Activated CD8-positive, alpha-beta memory T cell treated with anti-CD3 and anti-CD28 coated beads, Interleukin-2, amount 50 U/mL, for 48 hours (primary cell): Measurements from ENCODE around the gene FLRT2.

ENCODE experiments used
- DNase-seq: peaks from one replicate; pipeline ENCODE4 v3.0.0-alpha.2; 2020

The FLRT2 gene, protein sequence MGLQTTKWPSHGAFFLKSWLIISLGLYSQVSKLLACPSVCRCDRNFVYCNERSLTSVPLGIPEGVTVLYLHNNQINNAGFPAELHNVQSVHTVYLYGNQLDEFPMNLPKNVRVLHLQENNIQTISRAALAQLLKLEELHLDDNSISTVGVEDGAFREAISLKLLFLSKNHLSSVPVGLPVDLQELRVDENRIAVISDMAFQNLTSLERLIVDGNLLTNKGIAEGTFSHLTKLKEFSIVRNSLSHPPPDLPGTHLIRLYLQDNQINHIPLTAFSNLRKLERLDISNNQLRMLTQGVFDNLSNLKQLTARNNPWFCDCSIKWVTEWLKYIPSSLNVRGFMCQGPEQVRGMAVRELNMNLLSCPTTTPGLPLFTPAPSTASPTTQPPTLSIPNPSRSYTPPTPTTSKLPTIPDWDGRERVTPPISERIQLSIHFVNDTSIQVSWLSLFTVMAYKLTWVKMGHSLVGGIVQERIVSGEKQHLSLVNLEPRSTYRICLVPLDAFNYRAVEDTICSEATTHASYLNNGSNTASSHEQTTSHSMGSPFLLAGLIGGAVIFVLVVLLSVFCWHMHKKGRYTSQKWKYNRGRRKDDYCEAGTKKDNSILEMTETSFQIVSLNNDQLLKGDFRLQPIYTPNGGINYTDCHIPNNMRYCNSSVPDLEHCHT

GRCh38 chr14:85529803-85530574 lies at the start of gene FLRT2:
FLRT2 (plus strand) TSS chr14:85530144; CDS start chr14:85621515, 91,371 bp downstream.
- no peak for DNase-seq

DNA sequence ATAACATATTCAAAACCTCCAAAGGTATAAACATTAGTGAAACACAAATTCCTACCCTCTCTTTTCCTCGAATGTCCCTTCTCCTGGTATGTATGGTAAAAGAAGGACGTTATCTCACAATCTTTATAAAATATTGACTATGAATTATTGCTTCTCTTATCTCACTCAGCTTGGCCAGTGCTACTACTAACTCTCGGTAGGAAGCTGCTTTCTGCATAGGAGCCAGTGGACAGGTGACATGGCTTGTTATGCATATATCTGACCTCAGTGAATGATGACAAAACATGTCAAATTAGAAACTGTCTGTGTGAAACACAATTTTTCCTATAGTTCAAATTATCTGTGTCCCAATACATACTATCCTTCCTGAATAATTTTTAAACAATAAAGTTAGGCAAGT lies 48.5 kb upstream of the FLRT2 start:
- DNase-seq, result no peak

GRCh38 chr14:85482552-85482951 lies 47.4 kb upstream of the FLRT2 start:
- no peak for DNase-seq

GRCh38 chr14:85483037-85483436 lies 46.9 kb upstream of the FLRT2 start:
- no peak for DNase-seq

DNA sequence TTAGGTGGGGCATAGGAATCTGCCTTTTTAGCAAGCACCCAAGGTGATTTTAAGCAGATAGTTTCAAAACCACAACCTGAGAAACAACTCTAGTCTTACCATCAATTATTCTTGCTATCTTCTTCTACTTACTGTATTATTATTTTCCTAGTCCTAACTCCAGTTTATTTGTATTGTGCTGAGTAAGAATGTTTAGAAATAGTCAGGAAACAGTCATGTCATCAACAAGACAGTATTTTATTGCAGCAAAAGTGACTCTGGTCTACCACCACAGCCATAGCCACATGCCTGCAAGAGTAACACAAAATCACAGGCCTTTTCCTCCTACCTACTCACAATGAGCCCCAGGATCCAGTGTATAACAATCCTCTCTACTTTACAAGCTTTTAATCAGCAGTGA lies 46.3 kb upstream of the FLRT2 start:
- no peak for DNase-seq

DNA sequence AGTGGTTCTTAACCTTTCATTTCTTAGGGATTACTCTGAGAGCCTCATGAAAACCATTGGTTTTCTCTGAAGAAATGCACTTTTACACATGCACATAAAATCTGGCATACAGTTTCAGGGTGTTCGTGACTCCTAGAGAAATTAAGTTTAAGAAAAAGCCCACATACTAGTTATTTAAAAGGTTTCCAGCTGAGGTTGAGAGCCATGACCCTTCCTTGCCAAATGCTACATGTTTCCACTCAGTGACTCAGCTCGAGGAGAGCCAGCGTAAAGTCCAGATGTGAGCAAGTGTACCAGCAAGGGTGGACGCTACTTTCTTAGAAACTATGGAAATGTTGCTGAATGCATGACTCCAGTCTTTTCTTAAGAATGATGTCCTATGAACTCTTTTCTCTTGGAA lies 42.7 kb upstream of the FLRT2 start:
- DNase-seq, result no peak

DNA sequence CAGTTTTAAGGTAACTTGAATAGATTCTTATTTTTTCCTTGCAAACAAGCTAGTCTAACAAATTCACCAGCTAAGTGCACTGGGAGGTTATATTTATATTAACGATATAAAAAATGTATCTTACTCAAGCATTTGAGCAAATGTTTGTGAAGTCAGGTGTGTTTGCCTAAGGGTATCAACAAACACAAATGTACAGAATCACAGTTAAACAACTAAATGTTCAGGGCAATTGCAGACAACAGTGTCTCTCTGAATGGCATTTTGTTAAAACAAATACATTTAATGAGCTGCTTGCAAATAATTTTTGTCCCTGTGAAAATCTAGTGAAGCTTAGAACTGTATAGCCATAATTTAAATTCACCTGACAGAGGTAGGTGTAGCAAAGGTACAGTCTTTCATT lies 28.2 kb upstream of the FLRT2 start:
- DNase-seq, result no peak

- DNase-seq, result no peak
Observed at GRCh38 chr14:85508863-85509262, 21.1 kb upstream of the FLRT2 start.

DNA sequence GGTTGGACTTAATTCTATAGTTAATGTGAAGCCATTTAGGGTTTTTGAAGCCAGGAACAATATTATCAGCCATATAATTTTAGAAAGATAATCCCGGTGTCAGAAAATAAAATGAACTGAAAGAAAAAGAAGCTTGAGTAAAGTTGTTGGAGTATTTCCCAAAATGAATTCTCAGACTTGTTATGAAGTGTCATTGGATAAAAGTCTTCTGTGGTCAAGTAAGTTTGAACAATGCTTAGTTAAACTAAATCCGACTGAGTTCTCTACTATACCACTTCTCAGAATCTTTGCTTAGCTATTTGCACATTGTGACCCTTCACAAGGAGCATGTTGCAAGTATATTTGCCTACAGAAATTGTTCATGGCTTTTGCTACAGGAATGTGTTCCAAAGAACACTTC lies 17.5 kb upstream of the FLRT2 start:
- no peak for DNase-seq

DNA sequence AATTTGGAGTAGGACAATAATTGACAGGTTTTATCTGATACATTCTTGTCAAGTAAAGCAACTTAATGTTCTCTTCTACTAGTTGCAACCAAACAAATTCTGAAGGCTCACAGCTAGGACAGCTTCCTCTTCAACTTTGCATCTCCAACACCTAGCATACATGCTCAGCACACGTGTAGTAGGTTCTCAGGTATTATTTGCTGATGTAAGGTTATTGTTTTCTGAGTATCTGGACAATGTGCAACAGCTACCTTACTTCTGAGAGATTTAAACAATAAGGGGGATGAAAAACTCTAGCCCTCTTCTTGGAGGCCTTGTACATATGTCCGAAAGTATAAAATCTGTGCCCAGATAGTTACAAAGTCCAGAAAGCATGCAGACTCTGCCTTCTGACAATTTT lies 15.5 kb upstream of the FLRT2 start:
- no peak for DNase-seq

DNA sequence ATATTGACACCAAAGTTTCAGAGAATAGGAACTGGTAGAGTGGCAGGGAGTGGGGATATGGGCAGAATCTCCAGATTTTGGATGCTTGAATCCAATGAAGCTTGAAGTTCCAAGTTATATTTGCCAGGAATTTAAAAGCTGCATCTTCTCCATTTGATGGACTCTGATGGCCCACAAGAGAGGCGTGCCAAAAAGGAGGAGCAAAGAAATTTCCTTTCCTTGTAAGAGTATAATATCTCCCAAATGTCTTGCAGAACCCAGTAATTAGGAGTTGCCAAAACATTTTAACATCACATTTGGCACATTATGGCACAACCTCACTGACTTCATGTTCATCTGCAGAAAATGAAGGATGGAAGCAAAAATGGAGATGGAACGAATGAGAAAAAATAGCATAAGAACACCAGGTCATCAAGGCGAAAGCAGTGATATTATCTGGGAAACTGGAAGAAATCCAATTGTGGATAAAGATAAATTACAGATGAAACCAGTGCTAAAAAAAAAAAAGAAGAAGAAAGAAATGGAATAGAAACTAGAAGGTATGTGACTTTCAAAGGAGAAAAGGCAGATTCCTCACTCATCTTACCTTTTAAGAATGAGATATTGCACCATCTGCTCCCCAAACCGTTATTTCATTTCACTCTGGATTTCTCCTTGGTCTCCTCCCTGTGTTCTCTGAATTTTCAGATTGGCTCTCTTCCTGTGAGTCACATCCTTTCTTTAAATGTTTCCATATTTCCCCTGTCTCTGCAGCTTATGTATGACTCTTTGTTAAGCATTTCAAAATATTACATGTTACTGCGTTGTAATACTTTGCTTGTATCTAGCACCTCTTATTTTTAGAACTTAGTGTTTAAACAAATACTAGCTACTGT lies 13.5 kb upstream of the FLRT2 start:
- no peak for DNase-seq

DNA sequence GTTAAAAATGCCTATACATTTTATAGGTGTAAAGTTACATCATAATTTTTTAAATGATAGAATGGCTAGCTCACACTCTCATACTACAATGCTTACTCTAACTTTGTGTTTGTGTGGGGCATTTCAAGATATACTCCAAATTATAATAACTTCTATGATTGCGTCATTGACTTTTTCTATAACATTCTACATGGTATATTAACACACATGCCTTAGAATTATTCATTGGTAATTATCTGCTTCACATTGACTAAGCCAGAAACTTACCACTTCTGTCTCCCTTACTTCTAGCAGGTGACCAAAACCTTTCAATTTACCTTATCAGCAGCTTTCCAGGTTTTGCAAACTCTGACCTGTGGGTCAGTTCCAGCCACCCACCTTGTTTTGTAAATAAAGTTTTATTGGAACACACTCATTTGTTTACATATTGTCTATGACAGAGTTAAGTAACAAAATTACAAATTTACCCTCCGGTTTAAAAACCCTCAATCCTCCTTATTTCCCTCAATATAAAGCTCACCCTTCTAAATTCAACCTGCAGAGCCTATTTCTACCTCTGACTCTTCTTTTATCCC lies 12.7 kb upstream of the FLRT2 start:
- DNase-seq, result no peak

DNA sequence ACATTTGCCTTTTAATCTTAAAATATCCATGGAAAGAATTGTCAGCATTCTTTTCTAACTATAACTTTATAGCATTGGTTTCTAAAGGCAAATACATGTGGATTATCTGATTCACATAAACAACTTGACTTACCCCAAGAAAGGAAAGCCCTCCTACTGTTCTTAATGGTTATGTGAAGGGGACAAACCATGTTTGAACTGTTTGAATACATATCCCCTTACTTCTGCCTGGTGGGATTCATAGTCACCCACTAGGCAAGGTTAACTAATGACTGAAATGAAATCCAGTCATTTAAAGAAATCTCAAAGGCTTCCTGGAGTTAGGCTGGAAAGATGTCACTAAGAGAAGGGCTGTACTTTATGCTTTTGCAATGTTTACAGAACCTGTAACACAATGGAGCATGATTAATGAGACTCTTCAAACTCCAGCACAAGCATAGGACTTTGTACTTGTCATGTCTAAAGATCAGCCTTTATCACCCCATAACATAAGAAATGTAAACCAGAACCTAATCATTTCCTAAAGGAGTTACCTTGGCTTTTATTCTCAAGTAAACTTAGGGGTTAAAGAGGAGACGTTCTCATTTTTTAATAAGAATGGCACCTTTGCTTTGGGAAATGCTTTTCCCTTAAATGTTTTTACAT lies 10.2 kb upstream of the FLRT2 start:
- no peak for DNase-seq

- DNase-seq, result no peak
Observed at GRCh38 chr14:85520581-85520980, 9.4 kb upstream of the FLRT2 start.

DNA sequence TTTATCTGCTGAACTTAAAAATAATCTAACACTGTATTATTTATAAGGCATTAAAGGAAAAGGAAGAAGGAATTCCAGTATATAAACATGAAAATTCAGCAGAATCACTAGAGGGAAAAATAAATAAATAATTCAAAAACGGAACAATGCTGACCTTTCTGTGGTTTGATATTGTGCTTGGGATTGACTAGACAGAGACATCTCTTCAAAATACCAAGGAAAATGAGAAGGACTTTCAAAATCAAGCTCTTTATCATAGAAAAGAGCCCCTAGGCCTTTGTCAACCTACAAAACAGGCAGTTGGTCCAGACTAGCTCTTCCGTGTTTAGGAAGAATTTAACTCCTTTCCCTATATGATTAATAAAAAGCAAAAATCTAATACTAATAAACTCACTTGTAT lies 6.3 kb upstream of the FLRT2 start:
- no peak for DNase-seq

- DNase-seq, result no peak
Observed at GRCh38 chr14:85527006-85527405, 2.9 kb upstream of the FLRT2 start.

- no peak for DNase-seq
Observed at GRCh38 chr14:85527445-85528035, 2.4 kb upstream of the FLRT2 start.

GRCh38 chr14:85528080-85528896 lies 1.7 kb upstream of the FLRT2 start:
- DNase-seq, result no peak

GRCh38 chr14:85528897-85529631 lies 880 bp upstream of the FLRT2 start:
- no peak for DNase-seq

GRCh38 chr14:85530626-85531025 lies 682 bp downstream of the FLRT2 start:
- DNase-seq, result no peak
